GM12891 (cell line): ENCODE measurements around the gene TBPL2.

Source experiments
- POLR2A ChIP-seq: IDR thresholded peaks from 2 replicates; pipeline ENCODE4 v1.6.1; 2011; ENCODE audit warnings: low read depth, low read length, control low read depth
- POLR2AphosphoS5 ChIP-seq: IDR thresholded peaks from 2 replicates; pipeline ENCODE4 v1.6.1; 2011; ENCODE audit warnings: low read depth, low read length, control low read depth

GRCh38 chr14:55432628-55433027, 7.8 kb downstream of the TBPL2 start:
- TF ChIP-seq POLR2A = no peak
- TF ChIP-seq POLR2AphosphoS5 = no peak
